KBM-7 (cell line): ENCODE data around the gene HS6ST2.

ENCODE experiments used
- DNase-seq: peaks from one replicate; pipeline ENCODE4 v3.0.0-alpha.2; 2015
- in situ Hi-C: fragments of 300-500 bp; cut with MboI; formaldehyde crosslinking; loops from 2 replicates; pipeline ENCODE4 v1.14.3; 2020; ENCODE audit warnings: low sequenced_read_pairs, low pct_unique_long_range_greater_than_20kb, mixed read lengths

Gene HS6ST2

GRCh38 chrX:132609362-132609848 lies 349.0 kb downstream of the HS6ST2 start:
- DNase-seq: no peak
- in situ Hi-C loops: loop anchor here (25.0 kb wide), 2 partner anchors 322 to 522 kb away; no protein-coding TSS in a partner anchor

DNA sequence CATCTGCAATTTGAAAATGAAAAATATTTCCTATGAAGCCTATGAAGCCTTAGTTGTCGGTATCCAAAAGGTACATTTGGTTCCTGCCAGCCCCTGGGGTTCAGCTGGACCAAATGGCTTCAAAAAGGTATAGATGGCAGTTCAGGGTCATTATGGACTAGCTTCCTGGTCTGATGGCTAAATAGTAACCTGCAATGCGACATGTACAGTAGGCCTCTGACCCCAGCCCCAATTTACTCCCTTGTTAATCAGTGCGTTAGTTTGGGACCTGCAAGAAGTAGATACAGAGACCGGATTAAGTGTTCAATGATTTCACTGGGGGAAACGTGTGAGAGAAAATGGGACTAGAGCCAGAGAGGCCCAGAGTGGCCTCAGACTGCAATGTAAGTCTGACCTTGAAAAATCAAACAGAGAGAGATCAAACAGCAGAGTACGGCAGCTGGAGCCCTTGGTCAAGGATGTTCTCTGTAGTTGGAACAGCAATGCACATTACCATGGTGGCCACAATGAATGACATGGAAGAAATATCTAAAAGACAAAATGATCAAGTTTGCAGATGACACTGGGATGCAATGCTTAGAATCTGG lies 354.6 kb downstream of the HS6ST2 start:
- in situ Hi-C loops: loop anchor here (25.0 kb wide), 2 partner anchors 316 to 516 kb away; no protein-coding TSS in a partner anchor
- DNase-seq: no peak

DNA sequence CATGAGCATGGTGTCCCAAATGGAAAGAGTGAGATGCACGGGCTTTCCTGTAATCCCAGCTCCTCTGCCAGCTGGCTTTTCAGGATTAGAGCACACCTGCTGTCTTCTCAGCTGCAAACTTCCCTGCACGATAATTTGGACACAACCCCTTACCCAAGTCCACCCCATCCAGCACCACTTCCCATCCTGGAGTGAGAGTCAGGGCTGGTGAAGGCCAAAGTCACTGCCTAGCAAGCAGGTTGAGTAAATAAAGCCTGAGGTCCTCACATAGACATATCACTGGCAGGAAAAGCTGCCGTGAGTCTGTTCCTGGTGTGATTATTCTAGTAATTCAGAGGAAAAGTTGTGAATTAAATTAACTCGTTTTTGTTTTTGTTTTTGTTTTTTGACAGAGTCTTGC lies 355.7 kb downstream of the HS6ST2 start:
- no peak for DNase-seq
- in situ Hi-C loops: loop anchor here (25.0 kb wide), 2 partner anchors 315 to 515 kb away; no protein-coding TSS in a partner anchor

DNA sequence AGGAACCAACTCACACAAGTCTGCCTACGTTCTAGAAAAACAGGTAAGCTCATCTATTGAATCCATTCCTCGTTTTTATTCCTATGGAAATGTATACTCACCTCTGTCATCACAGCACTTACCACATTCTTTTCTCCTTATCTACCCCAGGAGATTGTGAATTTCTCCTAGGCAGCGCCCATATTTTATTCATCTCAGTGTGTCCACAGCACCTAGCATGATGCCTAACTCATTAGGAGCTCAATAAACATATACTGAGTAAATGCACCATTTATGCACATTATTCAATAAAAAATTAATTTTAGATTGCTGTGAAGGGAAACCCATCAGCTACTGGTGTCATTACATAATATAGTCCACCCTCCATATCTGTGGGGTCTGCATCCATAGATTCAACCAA lies 363.4 kb downstream of the HS6ST2 start:
- in situ Hi-C loops: no loop called here
- DNase-seq: no peak

- in situ Hi-C loops: no loop called here
- no peak for DNase-seq
Observed at GRCh38 chrX:132594129-132594528, 364.3 kb downstream of the HS6ST2 start.

GRCh38 chrX:132592880-132593279 lies 365.5 kb downstream of the HS6ST2 start:
- DNase-seq: peak; percentile 5
- in situ Hi-C loops: no loop called here

- in situ Hi-C loops: no loop called here
- no peak for DNase-seq
Observed at GRCh38 chrX:132591719-132592275, 366.6 kb downstream of the HS6ST2 start.

GRCh38 chrX:132590350-132591026 lies 367.9 kb downstream of the HS6ST2 start:
- no peak for DNase-seq
- in situ Hi-C loops: no loop called here

GRCh38 chrX:132584936-132585335 lies 373.5 kb downstream of the HS6ST2 start:
- DNase-seq: no peak
- in situ Hi-C loops: no loop called here

DNA sequence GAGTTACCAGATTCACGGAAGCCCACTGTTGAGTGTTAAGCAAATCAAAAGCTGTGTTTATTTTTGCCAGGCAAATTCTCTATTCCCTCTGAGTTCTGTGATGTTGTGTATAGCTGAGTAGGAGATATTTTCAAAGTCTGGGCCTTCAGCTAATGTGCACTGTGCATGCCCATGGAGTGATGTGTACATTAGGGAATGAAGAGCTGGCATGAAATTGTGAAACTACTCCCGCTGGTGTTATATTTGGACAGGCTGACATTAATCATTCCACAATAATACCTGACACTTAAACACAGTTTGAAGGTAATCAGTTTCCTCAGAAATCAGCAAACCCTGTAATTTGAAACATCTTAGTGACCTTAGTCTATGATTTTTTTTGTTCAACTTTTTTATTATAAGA lies 381.5 kb downstream of the HS6ST2 start:
- in situ Hi-C loops: no loop called here
- no peak for DNase-seq
